Omental fat pad (tissue), 4 donors: ENCODE measurements around the gene STXBP3. TPM values are rescaled to one million over a fixed set of nuclear protein-coding genes. Genes with fewer than 3 reads are reported as not detected.
"Not testable (repeated sequence)": the region's sequence is repeated elsewhere in the genome, so short reads cannot be mapped to it uniquely, and the experiment has no call there.

Experiments
- ATAC-seq: fragments of 150-250 bp; one replicate; pipeline ENCODE4 v1.9.1; 2016; ENCODE audit warnings: mild to moderate bottlenecking, moderate library complexity; ENCODE audit not compliant: low FRiP score
- DNase-seq: peaks from one replicate; pipeline ENCODE4 v3.0.0-alpha.2; 2019; ENCODE audit warnings: low spot score
- total RNA-seq, 4 donors: library from RNA; depleted of rRNA; stranded (reverse); fragments of >200 nt; gene quantifications; one replicate each; pipeline ENCODE4 v1.1.0, GENCODE V29; 2016
- TF ChIP-seq, protein P1 (sequence below), 3 donors: fragments of 450-650 bp; IDR thresholded peaks; one replicate each; pipeline ENCODE4 v1.5.1; 2016 to 2017; ENCODE audit warnings: antibody characterized with exemption in 3 of 3, mild to moderate bottlenecking in 3 of 3, moderate library complexity in 2 of 3

Gene STXBP3, protein sequence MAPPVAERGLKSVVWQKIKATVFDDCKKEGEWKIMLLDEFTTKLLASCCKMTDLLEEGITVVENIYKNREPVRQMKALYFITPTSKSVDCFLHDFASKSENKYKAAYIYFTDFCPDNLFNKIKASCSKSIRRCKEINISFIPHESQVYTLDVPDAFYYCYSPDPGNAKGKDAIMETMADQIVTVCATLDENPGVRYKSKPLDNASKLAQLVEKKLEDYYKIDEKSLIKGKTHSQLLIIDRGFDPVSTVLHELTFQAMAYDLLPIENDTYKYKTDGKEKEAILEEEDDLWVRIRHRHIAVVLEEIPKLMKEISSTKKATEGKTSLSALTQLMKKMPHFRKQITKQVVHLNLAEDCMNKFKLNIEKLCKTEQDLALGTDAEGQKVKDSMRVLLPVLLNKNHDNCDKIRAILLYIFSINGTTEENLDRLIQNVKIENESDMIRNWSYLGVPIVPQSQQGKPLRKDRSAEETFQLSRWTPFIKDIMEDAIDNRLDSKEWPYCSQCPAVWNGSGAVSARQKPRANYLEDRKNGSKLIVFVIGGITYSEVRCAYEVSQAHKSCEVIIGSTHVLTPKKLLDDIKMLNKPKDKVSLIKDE
- 100 to 1,000 TPM in 1 of 4 donors, 10 to 100 TPM in 3; 38.3 to 103 (median 52.8) TPM for total RNA-seq

DNA sequence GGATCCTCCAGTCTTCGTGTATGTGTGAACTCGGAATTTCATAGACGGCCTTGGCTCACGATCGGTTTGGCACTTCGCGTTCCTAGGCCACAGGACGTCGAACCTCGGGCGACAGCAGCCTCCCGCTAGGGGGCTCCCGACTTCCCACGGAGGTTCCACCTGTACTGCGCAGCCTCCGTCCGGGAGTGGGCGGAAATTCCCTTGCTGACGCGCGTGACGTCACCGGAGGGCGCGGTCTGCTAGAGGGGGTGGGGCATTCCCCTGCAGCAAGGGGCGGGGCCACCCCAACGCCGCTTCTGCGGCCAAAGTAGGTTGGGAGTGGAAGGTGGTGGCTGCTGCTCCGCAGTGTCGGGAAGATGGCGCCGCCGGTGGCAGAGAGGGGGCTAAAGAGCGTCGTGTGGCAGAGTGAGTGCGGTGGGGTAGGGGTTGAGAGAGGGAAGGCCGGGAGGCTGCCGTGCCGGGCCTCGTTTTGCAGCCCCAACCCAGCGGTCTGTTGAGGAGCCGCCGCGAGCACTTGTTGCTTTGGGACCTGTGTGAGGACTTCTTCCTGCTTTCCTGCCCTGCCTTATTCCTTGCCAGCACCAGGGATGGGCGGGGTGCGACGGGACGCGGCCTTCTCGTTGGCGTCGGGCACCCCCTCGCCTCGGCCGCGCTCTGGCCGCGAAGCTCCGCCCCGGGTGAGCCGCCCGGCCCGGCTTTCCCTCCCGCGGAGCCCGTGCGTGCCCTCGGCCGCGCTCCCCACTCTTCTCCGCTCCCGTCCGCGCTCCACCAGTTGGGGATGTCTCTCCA, at the start of gene STXBP3:
STXBP3 (plus strand) TSS at position 293 of the 789 bp plus-strand sequence; CDS start at position 357, 64 bp downstream.
- DNase-seq (peak; percentile 98), ATAC-seq (peak; percentile 98)
- TF ChIP-seq, protein P1, sequence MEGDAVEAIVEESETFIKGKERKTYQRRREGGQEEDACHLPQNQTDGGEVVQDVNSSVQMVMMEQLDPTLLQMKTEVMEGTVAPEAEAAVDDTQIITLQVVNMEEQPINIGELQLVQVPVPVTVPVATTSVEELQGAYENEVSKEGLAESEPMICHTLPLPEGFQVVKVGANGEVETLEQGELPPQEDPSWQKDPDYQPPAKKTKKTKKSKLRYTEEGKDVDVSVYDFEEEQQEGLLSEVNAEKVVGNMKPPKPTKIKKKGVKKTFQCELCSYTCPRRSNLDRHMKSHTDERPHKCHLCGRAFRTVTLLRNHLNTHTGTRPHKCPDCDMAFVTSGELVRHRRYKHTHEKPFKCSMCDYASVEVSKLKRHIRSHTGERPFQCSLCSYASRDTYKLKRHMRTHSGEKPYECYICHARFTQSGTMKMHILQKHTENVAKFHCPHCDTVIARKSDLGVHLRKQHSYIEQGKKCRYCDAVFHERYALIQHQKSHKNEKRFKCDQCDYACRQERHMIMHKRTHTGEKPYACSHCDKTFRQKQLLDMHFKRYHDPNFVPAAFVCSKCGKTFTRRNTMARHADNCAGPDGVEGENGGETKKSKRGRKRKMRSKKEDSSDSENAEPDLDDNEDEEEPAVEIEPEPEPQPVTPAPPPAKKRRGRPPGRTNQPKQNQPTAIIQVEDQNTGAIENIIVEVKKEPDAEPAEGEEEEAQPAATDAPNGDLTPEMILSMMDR (IDR thresholded peaks at IDR 0.05), result peak in 2 of 3 donors; percentile 63 to 86

- TF ChIP-seq, protein P1 (IDR thresholded peaks at IDR 0.05), result no peak
- no peak for DNase-seq
- ATAC-seq, result no peak
Observed at GRCh38 chr1:108699375-108700332, 46.8 kb upstream of the STXBP3 start.

DNA sequence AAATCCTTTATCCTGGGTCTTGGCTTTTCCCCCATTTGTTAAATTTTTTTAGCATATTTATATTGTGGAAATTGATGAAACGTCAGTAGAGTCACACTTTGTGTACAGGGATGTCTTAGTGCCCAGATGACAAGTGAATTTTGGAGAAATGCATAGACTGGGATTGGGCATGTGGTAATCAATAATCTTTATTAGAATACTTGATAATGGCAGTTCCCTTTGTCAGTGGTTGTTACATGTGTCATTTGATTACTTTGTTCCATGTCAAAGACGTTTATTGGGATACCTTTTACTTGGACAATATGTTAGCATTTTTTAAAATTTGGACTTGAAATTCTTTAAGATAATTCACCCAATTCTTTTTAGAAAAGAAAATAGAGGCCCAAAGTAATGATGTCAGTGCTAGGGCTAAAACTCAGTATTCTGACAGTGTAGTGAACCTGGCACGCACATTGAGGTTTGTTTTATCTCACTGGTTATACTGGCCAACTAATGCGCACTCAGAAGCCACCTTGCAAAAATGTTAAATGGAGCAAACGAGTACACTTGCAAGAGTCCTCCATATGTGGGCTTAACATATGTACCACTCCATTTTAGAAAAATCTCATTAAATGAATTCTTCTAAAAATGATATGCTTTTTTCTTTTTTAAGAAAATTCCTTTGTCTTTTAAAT, 45.2 kb upstream of the STXBP3 start:
- no peak for ATAC-seq
- no peak for DNase-seq
- TF ChIP-seq, protein P1 (IDR thresholded peaks at IDR 0.05), result no peak

GRCh38 chr1:108702109-108702508, 44.4 kb upstream of the STXBP3 start:
- DNase-seq, ATAC-seq: not testable (repeated sequence)

DNA sequence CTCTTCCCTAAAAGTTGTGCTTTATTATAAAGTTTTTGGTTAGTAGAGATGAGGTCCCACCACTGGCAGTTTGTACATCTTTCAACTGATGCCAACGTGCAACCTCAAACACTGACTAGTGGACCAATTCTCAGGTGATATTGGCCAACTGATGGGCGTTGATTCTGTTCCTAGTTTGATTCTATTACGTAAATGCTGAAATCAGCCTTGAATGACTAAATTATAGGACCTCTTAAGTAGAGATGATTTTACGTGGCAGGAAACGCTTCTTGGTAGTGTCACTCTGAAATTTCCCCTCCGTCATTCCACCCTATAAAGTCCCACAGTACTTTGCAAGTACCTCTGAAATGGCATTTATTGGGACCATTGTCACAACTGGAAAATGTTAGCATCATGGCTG, 42.5 kb upstream of the STXBP3 start:
- TF ChIP-seq, protein P1 (IDR thresholded peaks at IDR 0.05), result no peak
- DNase-seq (no peak), ATAC-seq (no peak)

DNA sequence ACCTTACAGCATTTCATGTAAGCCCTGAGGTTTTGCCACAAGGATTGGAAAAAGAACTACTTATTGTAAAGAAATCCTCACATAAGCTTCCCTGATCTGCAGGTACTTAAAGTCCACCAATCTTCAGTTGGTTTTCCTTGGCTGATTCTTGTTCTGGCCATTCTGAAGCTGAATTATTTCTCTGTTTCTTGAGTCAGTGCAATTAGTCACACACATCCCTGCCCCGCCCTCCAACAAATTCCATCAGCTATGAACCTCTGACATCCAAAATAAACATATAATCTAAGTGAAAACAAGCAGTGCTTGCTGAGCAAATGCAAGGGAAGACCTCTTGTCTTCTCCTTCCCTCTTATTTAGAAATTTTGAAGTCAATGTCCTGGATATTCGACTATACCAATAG, 42.0 kb upstream of the STXBP3 start:
- DNase-seq, result no peak
- TF ChIP-seq, protein P1 (IDR thresholded peaks at IDR 0.05), result no peak
- peak; percentile 49 for ATAC-seq
